Measurements from ENCODE around the gene FGGY. TPM values are rescaled to one million over a fixed set of nuclear protein-coding genes. Genes with fewer than 3 reads are reported as not detected.
A peak's percentile ranks its signal among the peaks of the same experiment; 100 is the strongest.
"Not testable (repeated sequence)": the region's sequence is repeated elsewhere in the genome, so short reads cannot be mapped to it uniquely, and the experiment has no call there.

The FGGY gene
- total RNA-seq, 2 experiments from 2014 or later: 8.5 to 9.4 TPM

GRCh38 chr1:59291561-59291960, 5.3 kb upstream of the FGGY start:
- Mint-ChIP-seq H3K4me1 (ENCODE audit: low read depth) (peaks cover 17% of the 10 kb centered on the region), H3K27me3 (ENCODE audit: low read depth) (peaks cover 2% of the 10 kb centered on the region), H3K27ac (no peak overlapping the region), H3K4me3 (no peak overlapping the region), H3K36me3 (ENCODE audit: low read depth) (no peaks in the 10 kb centered on the region), H3K9me3 (ENCODE audit: insufficient read depth) (no peaks in the 10 kb centered on the region)
- POLR2A ChIA-PET: interaction anchor here (0.7 kb wide), 1 partner anchor 508 kb away, joined by 4 read pairs; the partner anchor contains the start of gene JUN
- ATAC-seq: no peak
- DNase-seq: no peak
- CTCF ChIA-PET: interaction anchor here (0.9 to 2.4 kb wide), 3 partner anchors 14 to 408 kb away, joined by 3 to 10 read pairs (median 3); no protein-coding TSS in a partner anchor

- Mint-ChIP-seq H3K4me1 (ENCODE audit: low read depth) (peaks cover 21% of the 10 kb centered on the region), H3K27me3 (ENCODE audit: low read depth) (no peaks in the 10 kb centered on the region), H3K36me3 (ENCODE audit: low read depth) (no peaks in the 10 kb centered on the region), H3K9me3 (ENCODE audit: insufficient read depth) (no peaks in the 10 kb centered on the region), H3K27ac (no peak overlapping the region), H3K4me3 (no peak overlapping the region)
- ATAC-seq (no peak), DNase-seq (no peak)
- POLR2A ChIA-PET: no interaction called here
- CTCF ChIA-PET: interaction anchor here (0.9 to 2.4 kb wide), 3 partner anchors 20 to 407 kb away, joined by 3 to 10 read pairs (median 3); no protein-coding TSS in a partner anchor
Measured at GRCh38 chr1:59292562-59292961, 4.3 kb upstream of the FGGY start.

GRCh38 chr1:59293206-59293605, 3.7 kb upstream of the FGGY start:
- ChIA-PET CTCF (interaction anchor here (1.3 to 2.4 kb wide), 2 partner anchors 21 to 406 kb away, joined by 3 to 10 read pairs; no protein-coding TSS in a partner anchor), POLR2A (no interaction called here)
- Mint-ChIP-seq H3K27me3 (ENCODE audit: low read depth) (no peaks in the 10 kb centered on the region), H3K36me3 (ENCODE audit: low read depth) (no peaks in the 10 kb centered on the region), H3K4me1 (ENCODE audit: low read depth) (peaks cover 27% of the 10 kb centered on the region), H3K4me3 (no peak overlapping the region), H3K27ac (no peak overlapping the region), H3K9me3 (ENCODE audit: insufficient read depth) (no peaks in the 10 kb centered on the region)
- ATAC-seq (no peak), DNase-seq (no peak)

GRCh38 chr1:59293849-59294248, 3.0 kb upstream of the FGGY start:
- Mint-ChIP-seq H3K36me3 (ENCODE audit: low read depth) (no peaks in the 10 kb centered on the region), H3K9me3 (ENCODE audit: insufficient read depth) (no peaks in the 10 kb centered on the region), H3K4me1 (ENCODE audit: low read depth) (peaks cover 30% of the 10 kb centered on the region), H3K4me3 (no peak overlapping the region), H3K27ac (no peak overlapping the region), H3K27me3 (ENCODE audit: low read depth) (no peaks in the 10 kb centered on the region)
- ChIA-PET CTCF (no interaction called here), POLR2A (no interaction called here)
- no peak for DNase-seq
- no peak for ATAC-seq

GRCh38 chr1:59294423-59294822, 2.5 kb upstream of the FGGY start:
- Mint-ChIP-seq H3K27ac (no peak overlapping the region), H3K4me3 (no peak overlapping the region), H3K9me3 (ENCODE audit: insufficient read depth) (no peaks in the 10 kb centered on the region), H3K4me1 (ENCODE audit: low read depth) (peaks cover 30% of the 10 kb centered on the region), H3K27me3 (ENCODE audit: low read depth) (no peaks in the 10 kb centered on the region), H3K36me3 (ENCODE audit: low read depth) (no peaks in the 10 kb centered on the region)
- DNase-seq: no peak
- ChIA-PET CTCF (no interaction called here), POLR2A (no interaction called here)
- ATAC-seq: no peak

- Mint-ChIP-seq H3K36me3 (ENCODE audit: low read depth) (no peaks in the 10 kb centered on the region), H3K27me3 (ENCODE audit: low read depth) (no peaks in the 10 kb centered on the region), H3K4me3 (peak overlapping the region; percentile 75), H3K27ac (no peak overlapping the region), H3K9me3 (ENCODE audit: insufficient read depth) (no peaks in the 10 kb centered on the region), H3K4me1 (ENCODE audit: low read depth) (peaks cover 30% of the 10 kb centered on the region)
- ChIA-PET CTCF (interaction anchor here (0.9 to 2.0 kb wide), 5 partner anchors 13 to 749 kb away, joined by 3 to 9 read pairs (median 4); partner anchors contain the start of gene JUN), POLR2A (interaction anchor here (0.9 to 2.3 kb wide), 7 partner anchors 20 to 512 kb away, joined by 3 to 21 read pairs (median 4); partner anchors contain the start of gene JUN)
- ATAC-seq (no peak), DNase-seq (no peak)
Measured at GRCh38 chr1:59295618-59296017, 1.3 kb upstream of the FGGY start.

GRCh38 chr1:59298026-59298583, 1.2 kb downstream of the FGGY start:
- H3K36me3 Mint-ChIP-seq (ENCODE audit: low read depth): peaks cover 9% of the 10 kb centered on the region
- peak overlapping the region; percentile 88 for H3K4me3 Mint-ChIP-seq
- peaks cover 23% of the 10 kb centered on the region for H3K4me1 Mint-ChIP-seq (ENCODE audit: low read depth)
- ATAC-seq (no peak), DNase-seq (no peak)
- CTCF ChIA-PET: interaction anchor here (0.9 kb wide), 1 partner anchor 24 kb away, joined by 3 read pairs; no protein-coding TSS in a partner anchor
- POLR2A ChIA-PET: no interaction called here
- peak overlapping the region; percentile 90 for H3K27ac Mint-ChIP-seq
- H3K9me3 Mint-ChIP-seq (ENCODE audit: insufficient read depth): peaks cover 4% of the 10 kb centered on the region
- no peaks in the 10 kb centered on the region for H3K27me3 Mint-ChIP-seq (ENCODE audit: low read depth)

- DNase-seq (no peak), ATAC-seq (no peak)
- Mint-ChIP-seq H3K4me1 (ENCODE audit: low read depth) (peaks cover 17% of the 10 kb centered on the region), H3K4me3 (no peak overlapping the region), H3K36me3 (ENCODE audit: low read depth) (peaks cover 12% of the 10 kb centered on the region), H3K9me3 (ENCODE audit: insufficient read depth) (peaks cover 4% of the 10 kb centered on the region), H3K27me3 (ENCODE audit: low read depth) (no peaks in the 10 kb centered on the region), H3K27ac (no peak overlapping the region)
- POLR2A ChIA-PET: interaction anchor here (1.1 kb wide), 1 partner anchor 515 kb away, joined by 3 read pairs; the partner anchor contains the start of gene JUN
- CTCF ChIA-PET: no interaction called here
Measured at GRCh38 chr1:59298710-59299346, 1.9 kb downstream of the FGGY start.

- H3K9me3 Mint-ChIP-seq (ENCODE audit: insufficient read depth): peaks cover 12% of the 10 kb centered on the region
- ATAC-seq; H3K27me3 Mint-ChIP-seq (ENCODE audit: low read depth); H3K27ac Mint-ChIP-seq; H3K4me3 Mint-ChIP-seq; DNase-seq; CTCF ChIA-PET: not testable (repeated sequence)
- peaks cover 17% of the 10 kb centered on the region for H3K4me1 Mint-ChIP-seq (ENCODE audit: low read depth)
- POLR2A ChIA-PET: interaction anchor here (1.1 kb wide), 1 partner anchor 516 kb away, joined by 3 read pairs; the partner anchor contains the start of gene JUN
- H3K36me3 Mint-ChIP-seq (ENCODE audit: low read depth): peaks cover 18% of the 10 kb centered on the region
Measured at GRCh38 chr1:59299670-59300069, 2.8 kb downstream of the FGGY start.

- Mint-ChIP-seq H3K36me3 (ENCODE audit: low read depth) (peaks cover 37% of the 10 kb centered on the region), H3K9me3 (ENCODE audit: insufficient read depth) (peaks cover 32% of the 10 kb centered on the region), H3K27me3 (ENCODE audit: low read depth) (no peaks in the 10 kb centered on the region), H3K4me3 (no peak overlapping the region), H3K4me1 (ENCODE audit: low read depth) (peaks cover 11% of the 10 kb centered on the region), H3K27ac (no peak overlapping the region)
- DNase-seq (no peak), ATAC-seq (no peak)
- ChIA-PET POLR2A (no interaction called here), CTCF (no interaction called here)
Measured at GRCh38 chr1:59302297-59302696, 5.4 kb downstream of the FGGY start.

- CTCF ChIA-PET: no interaction called here
Measured at GRCh38 chr1:59302871-59303270, 6.0 kb downstream of the FGGY start.

GRCh38 chr1:59305188-59305587, 8.3 kb downstream of the FGGY start:
- peaks cover 32% of the 10 kb centered on the region for H3K9me3 Mint-ChIP-seq (ENCODE audit: insufficient read depth)
- ChIA-PET POLR2A (interaction anchor here (0.7 kb wide), 1 partner anchor 116 kb away, joined by 4 read pairs; no protein-coding TSS in a partner anchor), CTCF (no interaction called here)
- peaks cover 42% of the 10 kb centered on the region for H3K36me3 Mint-ChIP-seq (ENCODE audit: low read depth)
- DNase-seq (no peak), ATAC-seq (no peak)
- H3K4me1 Mint-ChIP-seq (ENCODE audit: low read depth): peaks cover 21% of the 10 kb centered on the region
- H3K4me3 Mint-ChIP-seq: no peak overlapping the region
- H3K27me3 Mint-ChIP-seq (ENCODE audit: low read depth): no peaks in the 10 kb centered on the region
- no peak overlapping the region for H3K27ac Mint-ChIP-seq

More at GRCh38 chr1:59302871-59303270, 6.0 kb downstream of the FGGY start:
- POLR2A ChIA-PET: no interaction called here
- Mint-ChIP-seq H3K4me1 (ENCODE audit: low read depth) (peaks cover 10% of the 10 kb centered on the region), H3K27ac (no peak overlapping the region), H3K4me3 (no peak overlapping the region), H3K36me3 (ENCODE audit: low read depth) (peaks cover 40% of the 10 kb centered on the region), H3K9me3 (ENCODE audit: insufficient read depth) (peaks cover 32% of the 10 kb centered on the region), H3K27me3 (ENCODE audit: low read depth) (no peaks in the 10 kb centered on the region)
- DNase-seq (no peak), ATAC-seq (no peak)

Measured in activated CD8-positive, alpha-beta T cell treated with anti-CD3 and anti-CD28 coated beads, Interleukin-2, amount 10 ng/mL, durations not matched to agents 7 days and 5 days (primary cell).